OCI-M1 (cell line): Measurements from ENCODE around the gene ACTRT3.

Experiments used
- DNase-seq: peaks from one replicate; lab custom pipeline; 2025; lab: John Stamatoyannopoulos, UW

The ACTRT3 gene

GRCh38 chr3:169769287-169770181, at the start of gene ACTRT3:
TSS of gene ACTRT3 (minus strand) at chr3:169769561. CDS start at chr3:169769520, 41 bp downstream.
- DNase-seq = peak; percentile 70

DNA sequence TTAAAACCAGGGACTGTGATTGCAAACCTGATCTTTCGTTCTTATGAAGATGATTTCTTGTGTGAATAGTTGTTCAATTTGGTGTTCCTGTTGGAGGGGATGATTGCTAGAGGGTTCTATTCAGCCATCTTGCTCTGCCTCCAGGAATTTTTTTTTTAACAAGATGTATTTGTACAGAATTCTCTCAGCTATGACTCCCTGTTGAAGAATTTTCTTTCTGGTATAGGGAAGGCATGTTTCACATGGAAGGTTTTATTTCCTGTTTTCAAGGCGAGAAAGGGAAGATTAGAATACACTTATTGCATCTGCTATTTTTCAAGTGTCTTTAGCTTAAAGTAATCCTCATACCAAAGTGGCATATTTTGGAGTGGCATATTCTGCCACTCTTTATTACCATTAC, 49.0 kb upstream of the ACTRT3 start:
- no peak for DNase-seq

- DNase-seq = no peak
These were observed 46.3 kb upstream of the ACTRT3 start for GRCh38 chr3:169815590-169816150.

GRCh38 chr3:169813757-169814517, 44.6 kb upstream of the ACTRT3 start:
- no peak for DNase-seq

- no peak for DNase-seq
These were observed 43.9 kb upstream of the ACTRT3 start for GRCh38 chr3:169813278-169813677.

DNA sequence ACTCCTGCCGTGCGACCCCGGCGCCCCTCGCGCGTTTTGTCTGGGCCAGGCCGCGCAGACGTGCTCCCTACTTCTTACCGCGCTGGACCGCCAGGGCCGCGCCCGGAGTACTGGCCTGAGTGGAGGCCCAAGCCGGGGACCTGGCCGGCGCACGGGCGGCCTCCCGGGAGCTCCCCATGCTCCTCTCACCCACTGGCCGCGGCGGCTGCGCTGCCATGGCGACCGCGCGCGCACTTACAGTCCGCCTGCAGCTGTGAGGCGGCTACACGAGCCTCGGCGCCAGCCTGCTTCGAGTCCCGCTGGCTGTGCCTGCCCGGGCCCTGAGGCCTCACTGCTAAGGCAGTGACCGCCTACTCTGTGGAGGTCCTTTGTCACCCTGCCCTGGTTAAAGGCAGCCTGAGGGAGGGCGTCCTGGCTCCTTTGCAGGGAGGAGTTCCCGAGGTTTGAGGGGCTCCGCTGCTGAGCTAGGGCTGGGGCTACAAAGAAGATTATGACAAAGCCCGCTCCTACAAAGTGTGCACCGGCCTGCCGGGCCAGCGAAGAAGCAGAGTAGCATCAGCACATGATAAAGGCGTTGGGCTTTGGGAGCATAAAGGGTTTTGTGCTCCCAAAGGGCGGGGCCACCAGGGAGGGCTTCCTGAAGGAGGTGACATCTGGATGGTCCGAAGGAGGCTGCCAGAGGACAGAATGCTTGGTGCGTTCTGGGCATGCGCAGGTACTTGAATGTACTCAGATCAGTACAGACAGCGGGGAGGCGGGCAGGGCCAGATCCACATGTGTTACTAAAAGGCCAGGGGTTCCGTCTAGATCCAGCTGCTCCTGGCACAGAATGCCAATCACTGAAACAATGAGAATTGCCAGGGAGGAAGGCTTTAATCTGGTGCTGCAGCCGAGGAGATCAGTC, 43.2 kb upstream of the ACTRT3 start, which contains the start of the genes LRRC34 and LRRIQ4:
TSS of gene LRRC34 (minus strand) at position 573 of the 904 bp plus-strand sequence. CDS start at position 217, 356 bp downstream.
TSS of gene LRRIQ4 (plus strand) at position 539 of the 904 bp plus-strand sequence. CDS start 9,052 bp downstream, outside the sequence.
- DNase-seq = no peak

- DNase-seq = no peak
These were observed 42.4 kb upstream of the ACTRT3 start for GRCh38 chr3:169811631-169812331.

DNA sequence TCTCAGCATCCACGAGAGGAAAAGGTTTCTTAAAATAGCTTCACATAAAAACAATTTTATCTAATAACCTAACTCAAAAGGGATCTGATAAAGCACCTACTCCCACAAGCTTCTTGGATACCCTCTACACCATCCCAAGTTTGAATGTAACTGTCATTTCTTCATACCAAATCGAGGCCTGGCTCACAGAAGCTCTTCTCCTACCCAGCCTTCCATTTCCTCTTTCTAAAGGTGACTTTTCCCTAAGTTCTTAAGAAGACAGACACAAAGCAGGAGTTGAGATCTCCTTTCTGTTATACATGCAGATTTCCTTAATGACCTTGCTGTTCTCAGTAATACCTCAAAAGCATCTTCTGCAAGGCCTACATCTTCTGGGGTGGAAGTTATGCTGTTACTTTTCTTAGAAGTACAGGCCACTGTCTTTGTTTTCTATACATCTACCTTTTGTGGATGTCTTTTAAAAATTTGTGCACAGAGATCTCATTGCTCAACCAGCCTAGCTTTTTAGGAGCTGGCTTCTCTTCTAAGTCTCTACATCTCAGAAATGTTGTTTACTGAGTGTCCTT, 40.0 kb upstream of the ACTRT3 start:
- DNase-seq = no peak

DNA sequence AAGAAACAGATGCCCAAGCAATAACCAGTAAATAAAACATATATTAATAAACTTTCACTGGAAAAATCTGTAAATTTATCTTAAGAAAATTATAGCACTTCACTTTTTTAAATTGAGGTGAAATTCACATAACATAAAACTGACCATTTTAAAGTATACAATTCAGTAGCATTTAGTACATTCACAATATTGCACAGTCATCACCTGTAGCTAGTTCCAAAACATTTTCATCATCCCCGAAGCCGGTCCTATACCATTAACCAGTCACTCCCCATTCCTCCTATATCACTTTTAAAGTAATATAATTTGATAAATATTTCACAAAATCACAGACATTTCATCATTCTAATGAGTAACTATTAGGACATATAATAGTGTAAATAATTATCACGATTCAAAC, 35.3 kb upstream of the ACTRT3 start:
- no peak for DNase-seq

GRCh38 chr3:169792359-169792758, 23.0 kb upstream of the ACTRT3 start:
- no peak for DNase-seq

DNA sequence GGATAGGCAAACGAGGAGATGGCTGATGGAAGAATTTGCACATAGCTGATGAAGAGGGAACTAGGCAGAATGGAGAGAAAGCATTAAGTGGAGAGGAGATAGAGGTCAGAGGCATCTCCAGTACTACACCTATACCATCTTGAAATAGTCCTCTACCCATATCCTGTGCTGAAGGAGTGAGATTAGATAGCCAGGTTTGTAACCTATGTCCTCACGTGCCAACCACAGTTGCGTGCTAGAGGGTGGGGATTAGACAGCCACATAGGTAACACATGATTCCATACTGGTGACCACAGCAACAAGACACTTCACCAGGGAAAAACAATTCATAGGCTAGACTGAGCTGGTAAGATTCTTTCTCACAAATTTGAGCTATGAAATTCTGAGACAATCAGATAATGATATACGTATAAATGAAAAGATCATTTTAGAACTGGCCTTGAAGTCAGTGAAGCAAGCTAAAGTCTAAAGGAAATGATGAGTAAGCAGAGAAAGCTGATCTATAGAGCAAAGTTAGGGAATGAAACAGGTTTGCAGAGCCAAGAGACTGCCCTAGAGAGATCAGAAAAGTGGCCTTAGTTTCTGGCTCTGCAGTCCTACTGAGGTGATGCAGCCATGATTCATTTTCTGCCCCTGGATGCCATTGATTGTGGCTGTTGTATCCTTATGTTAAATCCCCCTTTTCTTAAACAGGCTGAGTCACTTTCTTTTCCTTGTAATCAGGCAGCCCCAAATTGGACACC, 21.5 kb upstream of the ACTRT3 start:
- DNase-seq = no peak

GRCh38 chr3:169790219-169790618, 20.9 kb upstream of the ACTRT3 start:
- DNase-seq = no peak

- DNase-seq = no peak
These were observed 18.4 kb upstream of the ACTRT3 start for GRCh38 chr3:169787791-169788190.

DNA sequence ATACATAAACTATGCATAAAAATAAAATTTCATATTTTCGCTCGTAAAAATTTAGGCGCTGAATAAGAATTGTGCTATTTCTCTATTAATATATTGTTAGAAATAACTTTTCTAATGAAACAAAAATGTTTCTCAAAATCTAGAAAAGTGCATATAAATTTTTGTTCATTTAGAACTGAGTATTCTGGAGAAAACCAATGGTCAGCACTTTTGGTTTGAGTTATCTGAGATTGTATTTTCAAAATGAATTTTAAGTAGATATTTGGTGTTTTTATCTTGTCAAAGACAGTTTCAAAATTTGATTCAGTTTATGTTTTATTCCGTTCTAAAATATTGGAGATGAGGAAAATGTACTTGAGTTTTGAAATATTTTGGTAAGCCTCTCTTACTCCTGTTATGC, 17.8 kb upstream of the ACTRT3 start:
- DNase-seq = no peak

DNA sequence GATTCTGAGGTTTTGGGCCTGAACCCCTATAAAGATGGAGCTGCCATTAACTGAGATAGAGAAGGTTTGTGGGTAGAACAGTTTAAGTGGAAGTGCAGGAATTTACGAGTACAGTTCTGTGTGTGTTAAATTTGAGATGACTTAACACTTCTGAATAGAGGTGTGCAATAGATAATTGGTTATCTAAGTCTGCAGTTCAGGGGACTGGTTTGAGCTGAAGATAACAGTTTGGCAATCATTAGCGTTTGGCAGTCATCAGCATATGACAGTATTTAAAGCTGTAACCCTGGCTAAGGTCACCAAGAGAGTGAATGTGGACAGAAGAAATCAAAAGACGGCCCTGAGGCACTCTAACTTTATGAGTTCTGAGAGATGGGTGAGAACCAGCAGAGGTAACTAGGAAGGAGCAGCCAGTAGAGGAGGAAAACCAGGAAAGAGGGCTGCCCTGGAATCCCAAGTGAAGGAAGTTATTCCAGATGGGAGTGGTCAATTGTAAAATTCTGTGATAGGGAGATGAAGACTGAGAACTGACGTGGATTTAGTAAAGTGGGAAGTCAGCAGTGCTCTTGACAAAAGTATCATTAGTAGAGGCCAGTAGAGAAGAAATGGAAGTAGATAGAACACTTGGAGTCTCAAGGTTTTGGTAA, 12.0 kb upstream of the ACTRT3 start:
- DNase-seq = peak; percentile 36

DNA sequence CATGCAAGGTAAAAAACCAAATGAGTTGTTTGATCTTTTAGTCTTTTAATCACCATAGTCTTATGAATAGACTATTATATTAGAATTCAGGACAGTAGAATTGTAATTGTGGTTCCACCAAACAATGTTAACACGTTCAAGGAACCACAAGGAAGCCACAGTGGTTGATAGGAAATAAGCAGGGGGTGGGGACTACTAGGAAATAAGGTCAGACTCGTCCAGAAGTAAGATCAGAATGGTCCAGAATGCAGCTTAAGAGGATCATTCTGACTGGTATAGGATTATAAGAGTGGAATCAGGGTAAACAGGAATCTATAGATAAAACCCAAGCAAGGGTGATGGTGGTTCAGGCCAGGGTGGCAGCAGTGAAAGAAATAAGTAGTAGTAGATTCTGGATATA, 11.4 kb upstream of the ACTRT3 start:
- DNase-seq = peak; percentile 5

- DNase-seq = no peak
These were observed 8.5 kb upstream of the ACTRT3 start for GRCh38 chr3:169777822-169778221.

- DNase-seq = no peak
These were observed 4.8 kb upstream of the ACTRT3 start for GRCh38 chr3:169774186-169774585.
